HEK293 (cell line): ENCODE measurements around the gene MDN1.

Source experiments
- BCL11B ChIP-seq: fragments of 450-650 bp; formaldehyde crosslinking; IDR thresholded peaks from 2 replicates; pipeline ENCODE4 v1.5.1; 2016; ENCODE audit warnings: low read depth, missing biosample characterization, missing genetic modification characterization
- GFI1B ChIP-seq: fragments of 450-650 bp; formaldehyde crosslinking; IDR thresholded peaks from 2 replicates; pipeline ENCODE4 v1.5.1; 2016; ENCODE audit warnings: missing biosample characterization, missing genetic modification characterization
- GLI2 ChIP-seq: fragments of 450-650 bp; formaldehyde crosslinking; IDR thresholded peaks from 2 replicates; pipeline ENCODE4; 2017; ENCODE audit warnings: missing biosample characterization, missing genetic modification characterization, low read depth, borderline replicate concordance
- KLF10 ChIP-seq: fragments of 450-650 bp; IDR thresholded peaks from 2 replicates; pipeline ENCODE4 v1.5.1; 2018; ENCODE audit warnings: missing biosample characterization, mild to moderate bottlenecking, missing genetic modification characterization
- KLF8 ChIP-seq: fragments of 450-650 bp; formaldehyde crosslinking; IDR thresholded peaks from 2 replicates; pipeline ENCODE4 v1.5.1; 2016; ENCODE audit warnings: missing biosample characterization, missing genetic modification characterization
- MEIS1 ChIP-seq: sonication (generic); formaldehyde crosslinking; IDR thresholded peaks from 2 replicates; pipeline ENCODE4 v1.8.1; 2022; ENCODE audit warnings: missing genetic modification reagents, mild to moderate bottlenecking, borderline replicate concordance
- PRDM1 ChIP-seq: fragments of 450-650 bp; formaldehyde crosslinking; IDR thresholded peaks from 2 replicates; pipeline ENCODE4; 2016; ENCODE audit warnings: missing biosample characterization, missing genetic modification characterization
- SCRT2 ChIP-seq: fragments of 450-650 bp; formaldehyde crosslinking; IDR thresholded peaks from 2 replicates; pipeline ENCODE4 v1.5.1; 2016; ENCODE audit warnings: missing biosample characterization, missing genetic modification characterization
- YY2 ChIP-seq: fragments of 450-650 bp; formaldehyde crosslinking; IDR thresholded peaks from 2 replicates; pipeline ENCODE4 v1.5.1; 2016; ENCODE audit warnings: missing biosample characterization, missing genetic modification characterization
- ZBTB48 ChIP-seq: fragments of 450-650 bp; formaldehyde crosslinking; IDR thresholded peaks from 2 replicates; pipeline ENCODE4 v1.5.1; 2016; ENCODE audit warnings: missing biosample characterization, missing genetic modification characterization
- ZNF121 ChIP-seq: fragments of 450-650 bp; formaldehyde crosslinking; IDR thresholded peaks from 2 replicates; pipeline ENCODE4 v1.5.1; 2016; ENCODE audit warnings: missing biosample characterization, missing genetic modification characterization
- ZNF146 ChIP-seq: fragments of 450-650 bp; formaldehyde crosslinking; IDR thresholded peaks from 2 replicates; pipeline ENCODE4 v1.5.1; 2016; ENCODE audit warnings: missing biosample characterization, missing genetic modification characterization
- ZNF16 ChIP-seq: fragments of 450-650 bp; formaldehyde crosslinking; IDR thresholded peaks from 2 replicates; pipeline ENCODE4 v1.5.1; 2016; ENCODE audit warnings: low read depth, missing biosample characterization, missing genetic modification characterization
- ZNF292 ChIP-seq: fragments of 450-650 bp; formaldehyde crosslinking; IDR thresholded peaks from 2 replicates; pipeline ENCODE4 v1.5.1; 2016; ENCODE audit warnings: low read depth, missing biosample characterization, missing genetic modification characterization, borderline replicate concordance
- ZNF510 ChIP-seq: fragments of 450-650 bp; formaldehyde crosslinking; IDR thresholded peaks from 2 replicates; pipeline ENCODE4 v1.5.1; 2018; ENCODE audit warnings: mild to moderate bottlenecking, missing genetic modification characterization, missing biosample characterization; ENCODE audit not compliant: insufficient replicate concordance
- ZNF600 ChIP-seq: fragments of 450-650 bp; formaldehyde crosslinking; IDR thresholded peaks from 2 replicates; pipeline ENCODE4 v1.5.1; 2016; ENCODE audit warnings: missing biosample characterization, missing genetic modification characterization
- ZNF660 ChIP-seq: fragments of 450-650 bp; IDR thresholded peaks from 2 replicates; pipeline ENCODE4 v1.5.1; 2018; ENCODE audit warnings: missing biosample characterization, mild to moderate bottlenecking, missing genetic modification characterization
- ZNF830 ChIP-seq: fragments of 450-650 bp; IDR thresholded peaks from 2 replicates; pipeline ENCODE4 v1.5.0; 2018; ENCODE audit warnings: missing biosample characterization, missing genetic modification characterization, low read depth, mild to moderate bottlenecking, moderate library complexity
- ZNF843 ChIP-seq: fragments of 450-650 bp; formaldehyde crosslinking; IDR thresholded peaks from 2 replicates; pipeline ENCODE4 v1.5.1; 2016; ENCODE audit warnings: missing biosample characterization, missing genetic modification characterization
- ZSCAN23 ChIP-seq: fragments of 450-650 bp; formaldehyde crosslinking; IDR thresholded peaks from 2 replicates; pipeline ENCODE4 v1.5.1; 2016; ENCODE audit warnings: missing biosample characterization, missing genetic modification characterization
- ZSCAN30 ChIP-seq: fragments of 450-650 bp; IDR thresholded peaks from 2 replicates; pipeline ENCODE4 v1.5.1; 2018; ENCODE audit warnings: missing biosample characterization, mild to moderate bottlenecking, missing genetic modification characterization, moderate library complexity
- TF ChIP-seq, protein P1 (sequence below): fragments of 450-650 bp; formaldehyde crosslinking; IDR thresholded peaks from 2 replicates; pipeline ENCODE4 v1.5.1; 2016; ENCODE audit warnings: missing biosample characterization, missing genetic modification characterization
- TF ChIP-seq, protein P2 (sequence below): fragments of 450-650 bp; formaldehyde crosslinking; IDR thresholded peaks from 2 replicates; pipeline ENCODE4 v1.5.1; 2016; ENCODE audit warnings: missing biosample characterization, missing genetic modification characterization
- TF ChIP-seq, protein P3 (sequence below): fragments of 450-650 bp; formaldehyde crosslinking; IDR thresholded peaks from 2 replicates; pipeline ENCODE4 v1.5.1; 2016; ENCODE audit warnings: missing biosample characterization, missing genetic modification characterization
- TF ChIP-seq, protein P4 (sequence below): fragments of 450-650 bp; formaldehyde crosslinking; IDR thresholded peaks from 2 replicates; pipeline ENCODE4 v1.5.1; 2016; ENCODE audit warnings: missing biosample characterization, missing genetic modification characterization
- TF ChIP-seq, protein P5 (sequence below): fragments of 450-650 bp; formaldehyde crosslinking; IDR thresholded peaks from 2 replicates; pipeline ENCODE4 v1.5.1; 2016; ENCODE audit warnings: missing biosample characterization, missing genetic modification characterization
- TF ChIP-seq, protein P6 (sequence below): fragments of 450-650 bp; formaldehyde crosslinking; IDR thresholded peaks from 2 replicates; pipeline ENCODE4 v1.5.1; 2017; ENCODE audit warnings: missing biosample characterization, missing genetic modification characterization

MDN1 gene

DNA sequence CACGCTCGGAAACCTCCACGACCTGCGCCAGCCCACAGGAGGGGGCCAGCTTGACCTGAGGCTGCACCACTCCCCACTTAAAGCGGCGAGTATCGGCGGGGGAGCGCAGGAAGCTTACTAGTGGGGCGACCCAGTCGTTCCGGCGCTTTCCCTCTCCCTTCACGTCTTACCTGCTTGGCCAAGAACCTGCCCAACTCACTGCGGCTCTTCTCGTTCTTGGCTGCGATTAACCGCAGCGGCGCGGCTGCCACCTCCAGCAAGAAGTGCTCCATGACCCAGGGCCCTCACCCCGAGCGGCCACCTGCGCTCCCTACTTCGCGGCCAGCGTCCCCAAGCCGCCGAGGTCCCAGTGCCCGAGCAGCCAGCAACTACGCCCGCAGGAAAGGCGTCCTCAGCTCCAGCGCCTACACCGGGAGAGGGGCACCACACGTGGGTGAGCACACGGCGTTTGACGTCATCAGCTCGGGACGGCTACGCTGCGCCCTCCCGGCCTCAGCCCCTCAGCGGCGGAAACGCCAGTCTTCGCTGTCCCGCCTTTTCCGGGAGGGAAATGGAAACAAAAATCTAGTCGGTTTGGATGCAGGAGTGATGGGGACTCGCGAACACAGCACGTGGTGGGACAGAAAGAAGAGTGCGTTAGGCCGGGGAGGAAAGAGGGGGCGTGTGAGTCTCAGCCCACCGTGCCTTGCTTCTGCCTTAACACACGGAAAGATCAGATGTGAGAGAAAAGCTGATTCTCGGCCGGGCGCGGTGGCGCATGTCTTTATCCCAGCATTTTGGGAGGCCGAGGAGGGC is at the start of gene MDN1 (continued):
- no peak for TF ChIP-seq GFI1B (tag by site-specific recombination)
- TF ChIP-seq ZNF830 (tag by site-specific recombination), result no peak
- TF ChIP-seq, protein P1, sequence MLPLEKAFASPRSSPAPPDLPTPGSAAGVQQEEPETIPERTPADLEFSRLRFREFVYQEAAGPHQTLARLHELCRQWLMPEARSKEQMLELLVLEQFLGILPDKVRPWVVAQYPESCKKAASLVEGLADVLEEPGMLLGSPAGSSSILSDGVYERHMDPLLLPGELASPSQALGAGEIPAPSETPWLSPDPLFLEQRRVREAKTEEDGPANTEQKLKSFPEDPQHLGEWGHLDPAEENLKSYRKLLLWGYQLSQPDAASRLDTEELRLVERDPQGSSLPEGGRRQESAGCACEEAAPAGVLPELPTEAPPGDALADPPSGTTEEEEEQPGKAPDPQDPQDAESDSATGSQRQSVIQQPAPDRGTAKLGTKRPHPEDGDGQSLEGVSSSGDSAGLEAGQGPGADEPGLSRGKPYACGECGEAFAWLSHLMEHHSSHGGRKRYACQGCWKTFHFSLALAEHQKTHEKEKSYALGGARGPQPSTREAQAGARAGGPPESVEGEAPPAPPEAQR (tag by site-specific recombination), result no peak
- TF ChIP-seq, protein P2, sequence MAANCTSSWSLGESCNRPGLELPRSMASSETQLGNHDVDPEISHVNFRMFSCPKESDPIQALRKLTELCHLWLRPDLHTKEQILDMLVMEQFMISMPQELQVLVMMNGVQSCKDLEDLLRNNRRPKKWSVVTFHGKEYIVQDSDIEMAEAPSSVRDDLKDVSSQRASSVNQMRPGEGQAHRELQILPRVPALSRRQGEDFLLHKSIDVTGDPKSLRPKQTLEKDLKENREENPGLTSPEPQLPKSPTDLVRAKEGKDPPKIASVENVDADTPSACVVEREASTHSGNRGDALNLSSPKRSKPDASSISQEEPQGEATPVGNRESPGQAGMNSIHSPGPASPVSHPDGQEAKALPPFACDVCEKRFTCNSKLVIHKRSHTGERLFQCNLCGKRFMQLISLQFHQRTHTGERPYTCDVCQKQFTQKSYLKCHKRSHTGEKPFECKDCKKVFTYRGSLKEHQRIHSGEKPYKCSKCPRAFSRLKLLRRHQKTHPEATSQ, result no peak; the same call in 1 of the 2 replicates
- TF ChIP-seq ZBTB48, result 0 out of 2 replicates have a peak, but pooled peaks have one; percentile 10
- TF ChIP-seq ZSCAN30 (tag by site-specific recombination), result no peak
- no peak for TF ChIP-seq ZNF146 (tag by site-specific recombination)
- TF ChIP-seq ZNF510 (tag by site-specific recombination), result no peak
- no peak; the same call in 1 of the 2 replicates for TF ChIP-seq ZSCAN23 (tag by site-specific recombination)
- 0 out of 2 replicates have a peak, but pooled peaks have one; percentile 77 for TF ChIP-seq KLF8 (tag by site-specific recombination)
- no peak for TF ChIP-seq ZNF843 (tag by site-specific recombination)
- 0 out of 2 replicates have a peak, but pooled peaks have one; percentile 42 for TF ChIP-seq ZNF660
- TF ChIP-seq PRDM1 (tag by site-specific recombination), result no peak
- no peak for TF ChIP-seq ZNF292 (tag by site-specific recombination)
- TF ChIP-seq, protein P3, sequence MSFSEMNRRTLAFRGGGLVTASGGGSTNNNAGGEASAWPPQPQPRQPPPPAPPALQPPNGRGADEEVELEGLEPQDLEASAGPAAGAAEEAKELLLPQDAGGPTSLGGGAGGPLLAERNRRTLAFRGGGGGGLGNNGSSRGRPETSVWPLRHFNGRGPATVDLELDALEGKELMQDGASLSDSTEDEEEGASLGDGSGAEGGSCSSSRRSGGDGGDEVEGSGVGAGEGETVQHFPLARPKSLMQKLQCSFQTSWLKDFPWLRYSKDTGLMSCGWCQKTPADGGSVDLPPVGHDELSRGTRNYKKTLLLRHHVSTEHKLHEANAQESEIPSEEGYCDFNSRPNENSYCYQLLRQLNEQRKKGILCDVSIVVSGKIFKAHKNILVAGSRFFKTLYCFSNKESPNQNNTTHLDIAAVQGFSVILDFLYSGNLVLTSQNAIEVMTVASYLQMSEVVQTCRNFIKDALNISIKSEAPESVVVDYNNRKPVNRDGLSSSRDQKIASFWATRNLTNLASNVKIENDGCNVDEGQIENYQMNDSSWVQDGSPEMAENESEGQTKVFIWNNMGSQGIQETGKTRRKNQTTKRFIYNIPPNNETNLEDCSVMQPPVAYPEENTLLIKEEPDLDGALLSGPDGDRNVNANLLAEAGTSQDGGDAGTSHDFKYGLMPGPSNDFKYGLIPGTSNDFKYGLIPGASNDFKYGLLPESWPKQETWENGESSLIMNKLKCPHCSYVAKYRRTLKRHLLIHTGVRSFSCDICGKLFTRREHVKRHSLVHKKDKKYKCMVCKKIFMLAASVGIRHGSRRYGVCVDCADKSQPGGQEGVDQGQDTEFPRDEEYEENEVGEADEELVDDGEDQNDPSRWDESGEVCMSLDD (tag by site-specific recombination), result 0 out of 2 replicates have a peak, but pooled peaks have one; percentile 18
- TF ChIP-seq, protein P4, sequence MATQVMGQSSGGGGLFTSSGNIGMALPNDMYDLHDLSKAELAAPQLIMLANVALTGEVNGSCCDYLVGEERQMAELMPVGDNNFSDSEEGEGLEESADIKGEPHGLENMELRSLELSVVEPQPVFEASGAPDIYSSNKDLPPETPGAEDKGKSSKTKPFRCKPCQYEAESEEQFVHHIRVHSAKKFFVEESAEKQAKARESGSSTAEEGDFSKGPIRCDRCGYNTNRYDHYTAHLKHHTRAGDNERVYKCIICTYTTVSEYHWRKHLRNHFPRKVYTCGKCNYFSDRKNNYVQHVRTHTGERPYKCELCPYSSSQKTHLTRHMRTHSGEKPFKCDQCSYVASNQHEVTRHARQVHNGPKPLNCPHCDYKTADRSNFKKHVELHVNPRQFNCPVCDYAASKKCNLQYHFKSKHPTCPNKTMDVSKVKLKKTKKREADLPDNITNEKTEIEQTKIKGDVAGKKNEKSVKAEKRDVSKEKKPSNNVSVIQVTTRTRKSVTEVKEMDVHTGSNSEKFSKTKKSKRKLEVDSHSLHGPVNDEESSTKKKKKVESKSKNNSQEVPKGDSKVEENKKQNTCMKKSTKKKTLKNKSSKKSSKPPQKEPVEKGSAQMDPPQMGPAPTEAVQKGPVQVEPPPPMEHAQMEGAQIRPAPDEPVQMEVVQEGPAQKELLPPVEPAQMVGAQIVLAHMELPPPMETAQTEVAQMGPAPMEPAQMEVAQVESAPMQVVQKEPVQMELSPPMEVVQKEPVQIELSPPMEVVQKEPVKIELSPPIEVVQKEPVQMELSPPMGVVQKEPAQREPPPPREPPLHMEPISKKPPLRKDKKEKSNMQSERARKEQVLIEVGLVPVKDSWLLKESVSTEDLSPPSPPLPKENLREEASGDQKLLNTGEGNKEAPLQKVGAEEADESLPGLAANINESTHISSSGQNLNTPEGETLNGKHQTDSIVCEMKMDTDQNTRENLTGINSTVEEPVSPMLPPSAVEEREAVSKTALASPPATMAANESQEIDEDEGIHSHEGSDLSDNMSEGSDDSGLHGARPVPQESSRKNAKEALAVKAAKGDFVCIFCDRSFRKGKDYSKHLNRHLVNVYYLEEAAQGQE, result peak; percentile 42; the same call in 1 of the 2 replicates
- TF ChIP-seq YY2 (tag by site-specific recombination), result peak; percentile 74
- TF ChIP-seq ZNF16 (tag by site-specific recombination), result no peak
- no peak for TF ChIP-seq MEIS1
- no peak for TF ChIP-seq GLI2 (tag by site-specific recombination)
- no peak for TF ChIP-seq SCRT2 (tag by site-specific recombination)
- no peak for TF ChIP-seq KLF10
- TF ChIP-seq, protein P5, sequence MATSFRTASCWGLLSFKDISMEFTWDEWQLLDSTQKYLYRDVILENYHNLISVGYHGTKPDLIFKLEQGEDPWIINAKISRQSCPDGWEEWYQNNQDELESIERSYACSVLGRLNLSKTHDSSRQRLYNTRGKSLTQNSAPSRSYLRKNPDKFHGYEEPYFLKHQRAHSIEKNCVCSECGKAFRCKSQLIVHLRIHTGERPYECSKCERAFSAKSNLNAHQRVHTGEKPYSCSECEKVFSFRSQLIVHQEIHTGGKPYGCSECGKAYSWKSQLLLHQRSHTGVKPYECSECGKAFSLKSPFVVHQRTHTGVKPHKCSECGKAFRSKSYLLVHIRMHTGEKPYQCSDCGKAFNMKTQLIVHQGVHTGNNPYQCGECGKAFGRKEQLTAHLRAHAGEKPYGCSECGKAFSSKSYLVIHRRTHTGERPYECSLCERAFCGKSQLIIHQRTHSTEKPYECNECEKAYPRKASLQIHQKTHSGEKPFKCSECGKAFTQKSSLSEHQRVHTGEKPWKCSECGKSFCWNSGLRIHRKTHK (tag by site-specific recombination), result no peak
- 0 out of 2 replicates have a peak, but pooled peaks have one; percentile 13 for TF ChIP-seq ZNF121 (tag by site-specific recombination)
- TF ChIP-seq BCL11B (tag by site-specific recombination), result no peak
- TF ChIP-seq ZNF600 (tag by site-specific recombination), result peak; percentile 82
- TF ChIP-seq, protein P6, sequence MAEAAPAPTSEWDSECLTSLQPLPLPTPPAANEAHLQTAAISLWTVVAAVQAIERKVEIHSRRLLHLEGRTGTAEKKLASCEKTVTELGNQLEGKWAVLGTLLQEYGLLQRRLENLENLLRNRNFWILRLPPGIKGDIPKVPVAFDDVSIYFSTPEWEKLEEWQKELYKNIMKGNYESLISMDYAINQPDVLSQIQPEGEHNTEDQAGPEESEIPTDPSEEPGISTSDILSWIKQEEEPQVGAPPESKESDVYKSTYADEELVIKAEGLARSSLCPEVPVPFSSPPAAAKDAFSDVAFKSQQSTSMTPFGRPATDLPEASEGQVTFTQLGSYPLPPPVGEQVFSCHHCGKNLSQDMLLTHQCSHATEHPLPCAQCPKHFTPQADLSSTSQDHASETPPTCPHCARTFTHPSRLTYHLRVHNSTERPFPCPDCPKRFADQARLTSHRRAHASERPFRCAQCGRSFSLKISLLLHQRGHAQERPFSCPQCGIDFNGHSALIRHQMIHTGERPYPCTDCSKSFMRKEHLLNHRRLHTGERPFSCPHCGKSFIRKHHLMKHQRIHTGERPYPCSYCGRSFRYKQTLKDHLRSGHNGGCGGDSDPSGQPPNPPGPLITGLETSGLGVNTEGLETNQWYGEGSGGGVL, result no peak
